Skin epidermis (tissue), 12 donors: Measurements from ENCODE around the gene VWA3A.

Experiments
- H3K27ac ChIP-seq, 21 experiments: fragments of 200-600 bp; sonication (generic) in 11 of 21; one replicate each; pipeline ENCODE4 v1.5.0; 2020; ENCODE audit warnings: mild to moderate bottlenecking in 3 of 21, inconsistent platforms in 2 of 21, moderate library complexity in 2 of 21
- H3K4me3 ChIP-seq, 7 experiments: fragments of 200-600 bp; sonication (generic) in 2 of 7; one replicate each; pipeline ENCODE4 v1.5.0; 2020; ENCODE audit warnings: inconsistent platforms in 2 of 7, mild to moderate bottlenecking in 2 of 7, moderate library complexity in 1 of 7

Gene VWA3A

GRCh38 chr16:22195445-22195694 is 103.0 kb downstream of the VWA3A start:
- peak overlapping the region in 4 of 7 experiments; percentile 35 to 55 (median 42) for H3K4me3 ChIP-seq

GRCh38 chr16:22195695-22196558 is 103.6 kb downstream of the VWA3A start:
- Histone ChIP-seq H3K4me3 (peak overlapping the region; percentile 35 to 55 (median 44)), H3K27ac (peak overlapping the region in 20 of 21 experiments; percentile 12 to 86 (median 70))

More at GRCh38 chr16:22195445-22195694, 103.0 kb downstream of the VWA3A start:
- peak overlapping the region in 18 of 21 experiments; percentile 35 to 86 (median 68) for H3K27ac ChIP-seq

GRCh38 chr16:22196559-22197168 is 104.3 kb downstream of the VWA3A start:
- Histone ChIP-seq H3K4me3 (peak overlapping the region in 6 of 7 experiments; percentile 35 to 55 (median 46)), H3K27ac (peak overlapping the region in 2 of 21 experiments; percentile 83 to 85)

GRCh38 chr16:22198547-22199293 is 106.4 kb downstream of the VWA3A start:
- Histone ChIP-seq H3K27ac (peak overlapping the region in 20 of 21 experiments; percentile 65 to 93 (median 84)), H3K4me3 (no peak overlapping the region)

GRCh38 chr16:22202261-22202637 is 109.9 kb downstream of the VWA3A start:
- peak overlapping the region in 2 of 21 experiments; percentile 31 to 35 for H3K27ac ChIP-seq
- no peak overlapping the region for H3K4me3 ChIP-seq

- H3K27ac ChIP-seq = no peak overlapping the region
- no peak overlapping the region for H3K4me3 ChIP-seq
These were observed 110.8 kb downstream of the VWA3A start for GRCh38 chr16:22203091-22203490.

GRCh38 chr16:22204091-22204655 is 111.8 kb downstream of the VWA3A start:
- Histone ChIP-seq H3K27ac (no peak overlapping the region), H3K4me3 (no peak overlapping the region)

- Histone ChIP-seq H3K4me3 (peak overlapping the region; percentile 64 to 98 (median 92)), H3K27ac (peak overlapping the region; percentile 81 to 98 (median 93))
These were observed 113.3 kb downstream of the VWA3A start for GRCh38 chr16:22205577-22206012.

GRCh38 chr16:22206013-22206841 is 113.9 kb downstream of the VWA3A start, which contains the start of gene EEF2K:
Gene EEF2K (plus strand): TSS chr16:22206278. CDS start chr16:22225730, 19,452 bp downstream.
- Histone ChIP-seq H3K4me3 (peak within 1 kb of the TSS; percentile 64 to 98 (median 92)), H3K27ac (peak within 1 kb of the TSS; percentile 81 to 98 (median 93))
